Stimulated activated CD8-positive, alpha-beta memory T cell treated with anti-CD3 and anti-CD28 coated beads, Interleukin-15, amount 100 ng/mL, for 24 hours (primary cell): ENCODE measurements around the gene EPHB3.

Experiments used
- DNase-seq: peaks from one replicate; pipeline ENCODE4 v3.0.0-alpha.2; 2020; ENCODE audit warnings: low read depth

The EPHB3 gene

GRCh38 chr3:184626923-184627322, 65.3 kb downstream of the EPHB3 start:
- DNase-seq: no peak

GRCh38 chr3:184629555-184630160, 68.1 kb downstream of the EPHB3 start:
- DNase-seq: no peak

- no peak for DNase-seq
Observed at GRCh38 chr3:184630861-184631471, 69.4 kb downstream of the EPHB3 start.

- DNase-seq: no peak
Observed at GRCh38 chr3:184631472-184631861, 69.9 kb downstream of the EPHB3 start.
